GM12878 (cell line): Measurements from ENCODE around the gene NPAS2. TPM values are rescaled to one million over a fixed set of nuclear protein-coding genes. Genes with fewer than 3 reads are reported as not detected.

ENCODE experiments used
- ATAC-seq: fragments of 200-7000 bp; cut with Tn5 transposase; 3 replicates; pipeline ENCODE4 v1.9.1; 2020; ENCODE audit warnings: mild to moderate bottlenecking, moderate library complexity
- BruUV-seq: library from RNA; stranded (reverse); fragments of 400-500 nt; replicated peaks from 2 replicates; lab custom pipeline; 2021; lab: Mats Ljungman, UMichigan
- CTCF ChIA-PET: fragments of 300-600 bp; sonication (Branson Sonifier 250); formaldehyde crosslinking; extraction: SDS; loops from one replicate; lab custom pipeline; 2021; ENCODE audit warnings: inconsistent platforms; lab: Yijun Ruan, JAX
- POLR2A ChIA-PET: fragments of 350-600 bp; formaldehyde crosslinking; extraction: SDS; loops from one replicate; lab custom pipeline; 2021; ENCODE audit warnings: inconsistent platforms; lab: Charles Lee
- RAD21 ChIA-PET: fragments of 300-600 bp; sonication (Branson Sonifier 250); formaldehyde crosslinking; loops from one replicate; lab custom pipeline; 2023; ENCODE audit warnings: antibody characterized with exemption; ENCODE audit not compliant: unreplicated experiment; lab: Charles Lee
- SMC1A ChIA-PET: fragments of 300-600 bp; sonication (Branson Sonifier 250); formaldehyde crosslinking; loops from one replicate; lab custom pipeline; 2023; ENCODE audit not compliant: unreplicated experiment, uncharacterized antibody; lab: Charles Lee
- DNase-seq: peaks from one replicate; pipeline ENCODE4 v3.0.0-alpha.2; 2011; ENCODE audit warnings: low read depth, low spot score
- FAIRE-seq: peaks from 3 replicates; lab custom pipeline; 2011; peaks lifted over from hg19 to GRCh38; lab: Jason Lieb, UNC
- H2AFZ ChIP-seq: 2 replicates; pipeline ENCODE4 v1.6.0; 2011; ENCODE audit warnings: low read depth, low read length, control low read depth; ENCODE audit not compliant: control insufficient read depth
- H3K27ac ChIP-seq: 2 replicates; pipeline ENCODE4 v1.5.1; 2011; ENCODE audit warnings: control low read depth; ENCODE audit not compliant: control insufficient read depth, insufficient read depth
- H3K27me3 ChIP-seq, 2 experiments: replicated peaks in 1 of 2; 2 replicates each; pipeline versions ENCODE4 v1.6.0 to v1.6.1; 2011; ENCODE audit warnings: low read length in 1 of 2; ENCODE audit not compliant: control insufficient read depth in 2 of 2, insufficient read depth in 2 of 2
- H3K36me3 ChIP-seq, 2 experiments: 2 replicates each; pipeline ENCODE4 v1.5.1; 2011; ENCODE audit warnings: low read length in 1 of 2; ENCODE audit not compliant: control insufficient read depth in 2 of 2, insufficient read depth in 2 of 2
- H3K4me1 ChIP-seq: 2 replicates; pipeline ENCODE4 v1.6.1; 2011; ENCODE audit warnings: mild to moderate bottlenecking, low read length, moderate library complexity, mixed read lengths; ENCODE audit not compliant: control insufficient read depth, insufficient read depth
- H3K4me2 ChIP-seq: 2 replicates; pipeline ENCODE4 v1.6.0; 2011; ENCODE audit warnings: control low read depth; ENCODE audit not compliant: control insufficient read depth, insufficient read depth
- H3K4me3 ChIP-seq: fragments of 200-600 bp; sonication (generic); 2 replicates; pipeline ENCODE4 v1.5.1; 2016
- H3K79me2 ChIP-seq: 2 replicates; pipeline ENCODE4 v1.6.0; 2011; ENCODE audit warnings: low read length; ENCODE audit not compliant: control insufficient read depth, insufficient read depth
- H3K9ac ChIP-seq: 2 replicates; pipeline ENCODE4 v1.8.0; 2011; ENCODE audit warnings: low read length, control low read depth, mixed read lengths; ENCODE audit not compliant: control insufficient read depth, insufficient read depth
- H3K9me3 ChIP-seq: replicated peaks from 3 replicates; pipeline ENCODE4 v1.5.1; 2011; ENCODE audit warnings: mild to moderate bottlenecking, low read length; ENCODE audit not compliant: control insufficient read depth, insufficient read depth
- H4K20me1 ChIP-seq: 2 replicates; pipeline ENCODE4 v1.6.0; 2011; ENCODE audit not compliant: control insufficient read depth, insufficient read depth
- ATF2 ChIP-seq: IDR thresholded peaks from 2 replicates; pipeline ENCODE4 v1.6.1; 2012; ENCODE audit warnings: low read length, inconsistent platforms
- BACH1 ChIP-seq: fragments of 450-650 bp; IDR thresholded peaks from 2 replicates; pipeline ENCODE4 v1.6.1; 2017; ENCODE audit warnings: mild to moderate bottlenecking, borderline replicate concordance
- HCFC1 ChIP-seq: fragments of 150-350 bp; IDR thresholded peaks from 2 replicates; pipeline ENCODE4 v1.6.1; 2014; ENCODE audit warnings: low read length
- IKZF1 ChIP-seq: fragments of 450-650 bp; conservative IDR thresholded peaks from 2 replicates; pipeline ENCODE4 v1.6.1; 2017; ENCODE audit warnings: antibody characterized with exemption, mild to moderate bottlenecking
- MEF2A ChIP-seq: IDR thresholded peaks from 2 replicates; pipeline ENCODE4 v1.6.1; 2011; ENCODE audit warnings: low read depth, mild to moderate bottlenecking, low read length, moderate library complexity; ENCODE audit not compliant: insufficient read depth
- MTA2 ChIP-seq: fragments of 450-650 bp; IDR thresholded peaks from 2 replicates; pipeline ENCODE4 v1.6.1; 2016; ENCODE audit warnings: low read depth, mild to moderate bottlenecking, moderate library complexity
- POLR2A ChIP-seq: IDR thresholded peaks from 2 replicates; pipeline ENCODE4 v1.6.1; 2011; ENCODE audit warnings: low read depth, mild to moderate bottlenecking, low read length
- PRDM15 ChIP-seq: fragments of 450-650 bp; formaldehyde crosslinking; IDR thresholded peaks from 2 replicates; pipeline ENCODE4 v1.4.0; 2020; ENCODE audit warnings: mild to moderate bottlenecking, moderate library complexity
- RAD21 ChIP-seq: IDR thresholded peaks from 2 replicates; pipeline ENCODE4 v1.6.1; 2011; ENCODE audit warnings: mild to moderate bottlenecking, low read depth, low read length, moderate library complexity; ENCODE audit not compliant: insufficient read depth
- RCOR1 ChIP-seq: conservative IDR thresholded peaks from 2 replicates; pipeline ENCODE4 v1.6.1; 2012; ENCODE audit warnings: low read depth, low read length, improper control_type of control experiment
- RFX5 ChIP-seq: IDR thresholded peaks from 2 replicates; pipeline ENCODE4 v1.6.1; 2011; ENCODE audit warnings: low read depth, low read length, improper control_type of control experiment
- TARDBP ChIP-seq: IDR thresholded peaks from 2 replicates; pipeline ENCODE4 v1.6.1; 2016; ENCODE audit warnings: borderline replicate concordance
- TCF12 ChIP-seq: IDR thresholded peaks from 2 replicates; pipeline ENCODE4 v1.6.1; 2011; ENCODE audit warnings: low read depth, mild to moderate bottlenecking, low read length
- TCF7 ChIP-seq: IDR thresholded peaks from 2 replicates; pipeline ENCODE4 v1.6.1; 2014; ENCODE audit warnings: antibody characterized with exemption, borderline replicate concordance
- ZNF217 ChIP-seq: fragments of 450-650 bp; IDR thresholded peaks from 2 replicates; pipeline ENCODE4 v1.6.1; 2017; ENCODE audit warnings: antibody characterized with exemption, mild to moderate bottlenecking
- WGBS: methylation state at CpG from one replicate; pipeline ENCODE4 v1.1.6; 2016; ENCODE audit warnings: low lambda C conversion rate; ENCODE audit not compliant: insufficient replicate concordance, insufficient coverage; ENCODE audit errors: missing lambda C conversion rate; 5-methylcytosine and 5-hydroxymethylcytosine counted together
- in situ Hi-C: fragments of 300-500 bp; cut with MboI; formaldehyde crosslinking; loops from 9 replicates; pipeline ENCODE4 v1.14.3; 2018; ENCODE audit warnings: mixed read lengths
- intact Hi-C: fragments of 100-400 bp; cut with micrococcal nuclease; formaldehyde crosslinking; loops from one replicate; pipeline ENCODE4 v1.14.2; 2022; ENCODE audit not compliant: unreplicated experiment
- polyA plus RNA-seq, 11 experiments: library from polyadenylated mRNA; depleted of rRNA in 4 of 11; unstranded in 6 of 11; stranded (reverse) in 5 of 11; fragments of >200 nt; fragmentation: Nextera tagmentation in 4 of 11; fragmentation: Illumina TruSeq in 1 of 11; extraction: Ambion mirVana in 4 of 11; extraction: Trizol in 1 of 11; gene quantifications; 1 replicate in 1 of 11; 2 replicates in 10 of 11; pipeline versions ENCODE4 v1.2.1 to v1.2.3, GENCODE V29; 2011 to 2016; ENCODE audit warnings: inconsistent platforms in 2 of 11, missing spikeins in 2 of 11, low read depth in 1 of 11
- total RNA-seq, 4 experiments: library from RNA; depleted of rRNA in 3 of 4; stranded (reverse); fragments of >200 nt in 3 of 4; fragmentation: Illumina TruSeq in 1 of 4; extraction: Trizol in 1 of 4; gene quantifications; 2 replicates each; pipeline versions ENCODE4 v1.2.1 to v1.2.3, GENCODE V29; 2013 to 2021
- TF ChIP-seq, protein P1 (sequence below): fragments of 450-650 bp; IDR thresholded peaks from 2 replicates; pipeline ENCODE4 v1.6.1; 2016; ENCODE audit warnings: mild to moderate bottlenecking, moderate library complexity, borderline replicate concordance

Gene NPAS2
- total and polyA plus RNA-seq, 10 of the 15 experiments (the other 5 are each of a cell fraction or from before 2014, with no cell fraction given) = 0.08 TPM; not detected in 9

- TF ChIP-seq TCF7 (no peak), MTA2 (no peak)
- TF ChIP-seq, all 136 proteins: peak for 0
These were observed 37.5 kb upstream of the NPAS2 start (continued) for GRCh38 chr2:100782380-100782878.

DNA sequence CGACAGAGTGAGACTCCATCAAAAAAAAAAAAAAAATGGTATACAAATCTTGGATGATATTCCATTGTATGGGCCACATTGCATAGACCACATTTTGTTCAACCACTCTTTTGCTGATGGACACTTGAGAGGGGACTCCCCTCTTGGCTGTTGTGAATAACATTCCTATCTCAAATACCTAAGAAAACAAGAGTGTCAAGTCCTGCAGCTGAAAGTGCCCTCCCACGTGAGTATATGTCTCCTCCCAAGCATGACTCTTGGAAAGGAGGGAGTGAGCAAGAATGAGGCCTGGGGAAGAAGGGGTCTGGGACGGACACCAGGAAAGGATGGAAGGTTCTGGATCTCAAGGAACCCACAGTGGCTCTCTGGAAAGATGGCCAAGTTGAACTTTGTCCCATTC is 36.0 kb upstream of the NPAS2 start:
- ChIA-PET CTCF (no interaction called here), RAD21 (no interaction called here), SMC1A (no interaction called here), POLR2A (no interaction called here)
- Histone ChIP-seq H3K9ac (no peak overlapping the region), H2AFZ (no peak overlapping the region), H3K27me3 (peaks cover 2% of the 10 kb centered on the region in 2 experiments; a peak in 2 of 4 replicates), H3K4me2 (no peak overlapping the region), H3K79me2 (no peaks in the 10 kb centered on the region), H3K27ac (no peak overlapping the region), H3K36me3 (no peaks in the 10 kb centered on the region), H4K20me1 (no peaks in the 10 kb centered on the region), H3K4me1 (no peaks in the 10 kb centered on the region), H3K9me3 (no peaks in the 10 kb centered on the region), H3K4me3 (no peak overlapping the region)
- no peak for FAIRE-seq
- no peak for DNase-seq
- BruUV-seq = no TSS peak
- intact Hi-C loops (no loop called here), in situ Hi-C loops (no loop called here)
- WGBS = 23% methylated on average over 3 of the region's 3 CpGs
- no peak for ATAC-seq
- TF ChIP-seq RCOR1 (no peak), RAD21 (no peak), HCFC1 (no peak), RFX5 (no peak), TCF12 (no peak), MEF2A (no peak), TARDBP (no peak), IKZF1 (no peak), POLR2A (no peak), ATF2 (no peak), BACH1 (no peak), PRDM15 (CRISPR knock-in tag) (no peak), ZNF217 (no peak)
- TF ChIP-seq, protein P1, sequence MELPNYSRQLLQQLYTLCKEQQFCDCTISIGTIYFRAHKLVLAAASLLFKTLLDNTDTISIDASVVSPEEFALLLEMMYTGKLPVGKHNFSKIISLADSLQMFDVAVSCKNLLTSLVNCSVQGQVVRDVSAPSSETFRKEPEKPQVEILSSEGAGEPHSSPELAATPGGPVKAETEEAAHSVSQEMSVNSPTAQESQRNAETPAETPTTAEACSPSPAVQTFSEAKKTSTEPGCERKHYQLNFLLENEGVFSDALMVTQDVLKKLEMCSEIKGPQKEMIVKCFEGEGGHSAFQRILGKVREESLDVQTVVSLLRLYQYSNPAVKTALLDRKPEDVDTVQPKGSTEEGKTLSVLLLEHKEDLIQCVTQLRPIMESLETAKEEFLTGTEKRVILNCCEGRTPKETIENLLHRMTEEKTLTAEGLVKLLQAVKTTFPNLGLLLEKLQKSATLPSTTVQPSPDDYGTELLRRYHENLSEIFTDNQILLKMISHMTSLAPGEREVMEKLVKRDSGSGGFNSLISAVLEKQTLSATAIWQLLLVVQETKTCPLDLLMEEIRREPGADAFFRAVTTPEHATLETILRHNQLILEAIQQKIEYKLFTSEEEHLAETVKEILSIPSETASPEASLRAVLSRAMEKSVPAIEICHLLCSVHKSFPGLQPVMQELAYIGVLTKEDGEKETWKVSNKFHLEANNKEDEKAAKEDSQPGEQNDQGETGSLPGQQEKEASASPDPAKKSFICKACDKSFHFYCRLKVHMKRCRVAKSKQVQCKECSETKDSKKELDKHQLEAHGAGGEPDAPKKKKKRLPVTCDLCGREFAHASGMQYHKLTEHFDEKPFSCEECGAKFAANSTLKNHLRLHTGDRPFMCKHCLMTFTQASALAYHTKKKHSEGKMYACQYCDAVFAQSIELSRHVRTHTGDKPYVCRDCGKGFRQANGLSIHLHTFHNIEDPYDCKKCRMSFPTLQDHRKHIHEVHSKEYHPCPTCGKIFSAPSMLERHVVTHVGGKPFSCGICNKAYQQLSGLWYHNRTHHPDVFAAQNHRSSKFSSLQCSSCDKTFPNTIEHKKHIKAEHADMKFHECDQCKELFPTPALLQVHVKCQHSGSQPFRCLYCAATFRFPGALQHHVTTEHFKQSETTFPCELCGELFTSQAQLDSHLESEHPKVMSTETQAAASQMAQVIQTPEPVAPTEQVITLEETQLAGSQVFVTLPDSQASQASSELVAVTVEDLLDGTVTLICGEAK = no peak
